Body of pancreas (tissue), 4 donors: ENCODE results near the gene SCIN.

Experiments used
- CTCF ChIP-seq, 7 experiments: fragments of 450-650 bp in 4 of 7; fragments of 200-600 bp in 3 of 7; sonication (generic) in 3 of 7; IDR thresholded peaks; one replicate each; pipeline ENCODE4 v1.5.1; 2016 to 2019; ENCODE audit warnings: antibody characterized with exemption in 7 of 7
- POLR2A ChIP-seq, 3 donors: fragments of 450-650 bp; IDR thresholded peaks; one replicate each; pipeline ENCODE4 v1.6.1; 2016; ENCODE audit warnings: antibody characterized with exemption in 3 of 3, mild to moderate bottlenecking in 2 of 3

GRCh38 chr7:12572941-12573575 lies 2.5 kb downstream of the SCIN start:
- TF ChIP-seq CTCF (IDR thresholded peaks at IDR 0.05) (no peak), POLR2A (IDR thresholded peaks at IDR 0.05) (no peak)
